Limb (tissue), 2 donors: Measurements from ENCODE around the gene PPP6R3.

ENCODE experiments used
- DNase-seq, 2 donors: peaks; one replicate each; pipeline ENCODE4 v3.0.0-alpha.2; 2016; ENCODE audit errors: extremely low spot score in 2 of 2

PPP6R3 gene

DNA sequence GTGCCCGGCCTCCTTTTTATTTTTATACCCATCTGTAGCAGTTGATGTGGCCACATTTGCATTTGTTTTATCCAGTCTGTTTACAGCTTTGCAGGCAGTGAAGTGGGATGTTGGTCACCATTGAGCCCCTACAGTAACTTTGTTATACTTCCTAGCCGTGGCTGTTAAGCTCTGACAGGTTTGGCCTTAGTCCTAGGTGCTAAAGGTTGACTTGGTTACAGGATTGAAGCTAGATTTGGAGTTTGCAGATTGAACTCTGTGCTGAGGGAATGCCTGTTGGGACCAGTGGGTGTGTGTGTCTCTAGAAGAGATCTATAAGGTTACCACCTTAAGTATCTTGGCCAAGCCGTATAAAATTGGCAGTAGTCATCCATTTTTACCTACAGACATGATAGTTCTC, 91.2 kb downstream of the PPP6R3 start:
- DNase-seq = no peak

- DNase-seq = no peak
These were observed 92.0 kb downstream of the PPP6R3 start for GRCh38 chr11:68552542-68552941.

DNA sequence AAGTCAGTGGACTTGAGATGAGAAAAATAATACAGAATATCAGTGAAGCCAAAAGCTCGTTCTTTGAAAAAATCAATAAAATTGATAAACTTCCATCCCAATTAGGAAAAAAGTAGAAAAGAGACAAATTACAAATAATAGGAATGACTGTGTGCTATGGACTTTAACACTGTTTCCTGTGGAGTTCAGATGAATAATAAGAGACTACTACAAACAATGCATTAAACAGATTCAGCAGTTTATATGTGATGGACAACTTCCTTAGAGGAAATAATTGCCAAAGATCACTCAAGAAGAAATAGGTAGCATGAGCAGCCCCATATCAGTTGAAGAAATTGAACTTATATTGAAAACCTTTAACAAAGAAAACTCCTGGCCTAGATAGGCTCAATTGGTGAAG, 99.7 kb downstream of the PPP6R3 start:
- no peak for DNase-seq

GRCh38 chr11:68563454-68563853, 102.9 kb downstream of the PPP6R3 start:
- no peak for DNase-seq

DNA sequence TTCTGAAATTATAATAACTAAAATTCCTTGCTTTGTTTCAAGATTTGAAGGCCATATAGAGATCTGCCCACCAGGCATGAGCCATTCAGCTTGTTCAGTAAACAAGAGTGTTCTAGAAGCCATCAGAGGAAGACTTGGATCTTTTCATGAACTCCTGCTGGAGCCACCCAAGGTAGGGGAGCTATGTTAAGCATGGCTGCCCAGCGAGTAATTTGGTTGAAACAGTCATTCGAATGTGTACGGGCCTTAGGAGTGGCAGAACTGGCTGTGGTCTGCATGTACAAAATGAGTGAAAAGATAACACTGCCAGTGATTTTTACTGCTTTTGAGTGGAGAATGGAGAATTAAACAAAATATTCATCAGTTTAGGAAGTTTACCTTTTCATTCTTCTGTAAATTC, 103.7 kb downstream of the PPP6R3 start:
- no peak for DNase-seq

DNA sequence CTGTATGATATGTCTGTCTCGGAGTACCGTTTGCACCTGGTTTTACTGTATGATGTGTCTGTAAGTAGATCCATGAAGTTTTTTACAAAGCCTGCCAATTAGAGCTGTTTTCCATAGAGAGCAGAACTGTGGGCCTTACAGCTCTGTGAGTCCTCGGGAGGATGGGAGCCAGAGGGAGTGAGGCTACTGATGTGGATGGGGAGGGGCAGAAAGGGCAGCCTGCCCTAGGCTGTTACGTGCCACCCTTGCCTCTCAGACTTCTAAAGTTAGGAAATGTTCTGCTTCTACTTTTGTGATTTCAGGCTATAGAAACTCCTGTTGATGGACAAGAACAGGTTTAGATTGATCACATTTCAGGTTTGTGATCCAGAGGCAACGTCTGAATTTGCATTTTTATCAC, 105.2 kb downstream of the PPP6R3 start:
- no peak for DNase-seq

- no peak for DNase-seq
These were observed 107.0 kb downstream of the PPP6R3 start for GRCh38 chr11:68567553-68567952.

DNA sequence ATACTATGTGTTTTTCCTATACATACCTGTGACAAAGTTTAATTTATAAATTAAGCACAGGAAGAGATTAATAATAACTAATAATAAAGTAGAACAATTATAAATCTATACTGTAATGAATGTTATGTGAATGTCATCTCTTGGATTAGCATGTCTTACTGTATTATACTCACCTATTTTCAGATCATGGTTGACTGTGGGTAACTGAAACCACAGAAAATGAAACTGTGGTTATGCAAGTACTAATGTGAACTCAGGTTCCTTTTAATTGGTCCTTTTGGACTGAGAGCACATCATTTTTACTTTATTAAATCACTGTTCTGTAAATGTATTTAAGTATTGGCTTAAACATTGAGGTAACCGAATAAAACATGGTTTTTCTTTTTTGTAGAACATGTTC, 108.8 kb downstream of the PPP6R3 start:
- DNase-seq = no peak

DNA sequence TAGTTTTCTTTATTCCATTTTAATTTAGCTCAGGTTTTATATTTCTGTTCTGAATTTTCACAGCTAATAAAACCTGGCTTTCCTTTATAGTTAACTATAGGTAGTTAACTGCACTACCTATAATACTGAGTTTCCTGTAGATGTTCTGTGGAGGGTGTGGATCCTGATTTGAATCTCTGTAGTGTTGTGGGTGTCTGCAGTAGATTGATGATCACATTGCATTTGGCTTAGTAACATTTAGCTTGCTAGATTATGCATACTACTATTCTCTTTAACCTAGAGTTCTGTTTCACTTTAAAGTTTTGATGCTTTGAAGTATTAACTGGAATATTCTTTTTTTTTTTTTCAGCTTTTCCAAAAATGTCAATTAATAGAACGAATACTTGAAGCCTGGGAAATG, 110.1 kb downstream of the PPP6R3 start:
- DNase-seq = no peak

DNA sequence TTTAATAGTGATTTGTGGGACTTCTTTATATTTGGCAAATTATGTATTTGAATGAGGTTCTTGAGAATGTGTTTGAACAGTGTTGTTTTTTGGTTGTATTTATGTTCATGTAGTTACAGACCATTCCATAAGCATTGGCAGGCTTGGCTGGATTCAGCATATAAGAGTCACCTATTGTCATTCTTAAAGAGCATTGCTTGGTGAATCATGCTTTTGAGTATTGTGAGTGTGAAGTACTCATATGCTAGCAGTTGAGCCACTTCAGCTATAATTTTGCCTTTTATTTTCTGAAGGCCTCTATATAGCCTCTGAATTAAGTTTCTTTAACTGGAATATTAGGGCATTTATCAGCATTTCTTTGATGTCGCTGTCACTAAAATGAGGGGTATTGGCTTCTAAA, 113.8 kb downstream of the PPP6R3 start:
- no peak for DNase-seq

GRCh38 chr11:68575025-68575665, 114.6 kb downstream of the PPP6R3 start:
- DNase-seq = no peak

- DNase-seq = no peak
These were observed 118.9 kb downstream of the PPP6R3 start for GRCh38 chr11:68579455-68579854.

DNA sequence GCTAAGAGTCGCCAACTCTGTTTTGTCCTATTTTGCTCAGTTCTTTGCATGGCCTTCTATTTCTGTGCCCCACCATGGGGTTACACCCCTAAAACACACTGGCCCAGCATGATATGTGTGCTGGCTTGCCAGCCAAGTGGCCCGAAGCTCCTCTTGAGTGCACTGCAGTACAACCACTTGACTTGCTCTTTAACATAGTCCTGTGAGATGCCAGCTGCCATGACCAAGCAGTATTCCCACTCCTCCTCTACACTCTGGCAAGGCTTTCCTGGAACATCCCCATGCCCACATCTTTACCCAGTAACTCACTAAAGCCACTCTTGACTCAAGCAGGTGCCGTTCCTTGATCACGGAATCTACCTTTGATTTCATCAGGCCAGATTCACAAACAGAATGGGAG, 120.9 kb downstream of the PPP6R3 start:
- no peak for DNase-seq

GRCh38 chr11:68581901-68582300, 121.3 kb downstream of the PPP6R3 start:
- DNase-seq = no peak

DNA sequence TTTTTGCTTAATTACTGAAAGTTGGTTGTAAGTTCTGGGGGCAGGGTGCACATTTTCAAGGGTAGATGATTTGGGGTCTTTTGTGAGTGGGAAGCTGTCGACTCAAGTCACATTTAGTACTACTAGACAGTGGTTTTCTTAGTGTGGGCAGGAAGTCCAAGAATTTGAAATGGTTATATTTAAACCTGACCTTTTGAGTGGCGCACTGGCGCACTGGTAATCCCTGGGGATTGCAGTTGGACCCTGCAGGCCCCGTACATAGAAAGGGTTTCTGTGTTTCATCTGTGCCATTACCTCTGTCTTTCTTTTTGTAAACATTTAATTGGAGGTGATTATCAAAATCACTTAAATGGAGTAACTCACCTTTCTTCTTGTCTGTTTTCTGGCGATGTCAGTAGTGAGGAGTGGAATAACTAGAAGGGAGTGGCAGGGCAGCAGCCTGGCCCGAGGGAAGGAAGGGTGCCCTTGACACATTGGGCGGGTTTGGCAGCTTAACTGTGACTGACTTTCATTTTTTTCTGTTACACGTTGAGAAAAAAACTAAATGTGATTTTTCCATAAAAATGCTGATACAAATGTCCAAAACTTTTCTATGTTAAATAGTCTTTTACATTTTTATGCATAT, 122.0 kb downstream of the PPP6R3 start:
- DNase-seq = no peak

GRCh38 chr11:68583041-68583446, 122.5 kb downstream of the PPP6R3 start:
- no peak for DNase-seq

- DNase-seq = peak in 1 of 2 donors; percentile 36
These were observed 123.5 kb downstream of the PPP6R3 start for GRCh38 chr11:68584097-68584496.

GRCh38 chr11:68584991-68585524, 124.5 kb downstream of the PPP6R3 start:
- no peak for DNase-seq

GRCh38 chr11:68589547-68590216, 129.1 kb downstream of the PPP6R3 start:
- no peak for DNase-seq

DNA sequence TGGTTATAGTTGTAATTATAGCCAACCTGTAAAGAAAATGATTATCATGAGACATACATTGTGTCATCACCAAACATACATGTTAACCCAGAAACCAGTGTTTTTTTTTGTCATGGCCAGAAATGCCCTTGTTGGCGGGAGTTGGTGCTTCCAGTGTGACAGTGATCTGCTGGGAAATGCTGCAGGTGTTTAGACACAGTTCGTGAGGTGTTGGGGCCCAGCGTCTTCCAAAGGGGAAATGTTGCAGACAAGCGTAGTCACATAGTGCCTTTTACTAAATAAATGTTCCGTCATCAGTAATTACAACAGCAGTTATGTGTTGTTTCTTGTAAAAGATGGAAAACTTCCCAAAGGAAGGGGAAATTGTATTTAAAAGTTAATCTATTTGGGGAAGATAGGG, 131.2 kb downstream of the PPP6R3 start:
- no peak for DNase-seq

- no peak for DNase-seq
These were observed 132.9 kb downstream of the PPP6R3 start for GRCh38 chr11:68593441-68593840.

GRCh38 chr11:68594123-68594522, 133.6 kb downstream of the PPP6R3 start:
- DNase-seq = no peak

GRCh38 chr11:68596231-68596630, 135.7 kb downstream of the PPP6R3 start:
- no peak for DNase-seq
